HG03025 (cell line): Measurements from ENCODE around the gene C5AR2.
"Not testable (repeated sequence)": the region's sequence is repeated elsewhere in the genome, so short reads cannot be mapped to it uniquely, and the experiment has no call there.

Experiments
- ATAC-seq: cut with Tn5 transposase; IDR thresholded peaks from one replicate; pipeline ENCODE4 v1.9.1; 2021; ENCODE audit warnings: mild to moderate bottlenecking, moderate library complexity; ENCODE audit not compliant: unreplicated experiment, low FRiP score

The C5AR2 gene

DNA sequence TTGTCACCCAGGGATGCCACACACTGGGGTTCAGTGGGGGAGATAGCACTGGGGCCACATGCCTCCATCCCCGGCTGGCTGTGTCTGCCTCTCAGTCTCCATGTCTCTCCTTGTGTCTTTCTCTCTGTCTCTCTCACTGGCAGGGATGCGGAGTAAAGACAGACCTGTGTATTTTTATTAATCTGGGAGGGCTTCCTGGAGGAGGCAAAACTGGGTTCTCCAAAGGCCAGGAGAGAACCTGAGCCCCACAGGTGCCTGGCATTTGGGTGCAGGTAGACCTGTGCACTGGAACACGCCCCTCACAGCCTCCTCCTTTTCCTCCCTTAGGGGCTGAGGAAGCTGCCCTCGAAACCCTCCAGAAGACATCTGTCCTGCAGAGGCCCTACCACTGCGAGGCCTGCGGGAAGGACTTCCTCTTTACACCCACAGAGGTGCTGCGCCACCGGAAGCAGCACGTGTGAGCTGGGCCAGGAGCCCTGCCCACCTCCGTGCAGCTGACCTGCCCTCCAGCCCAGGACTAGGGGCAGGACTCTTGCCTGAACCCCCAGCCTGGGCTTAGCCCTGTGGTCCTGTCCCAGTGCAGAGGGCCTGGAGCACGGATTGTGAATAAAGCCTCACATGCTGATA lies 49.8 kb downstream of the C5AR2 start:
- ATAC-seq, result no peak

DNA sequence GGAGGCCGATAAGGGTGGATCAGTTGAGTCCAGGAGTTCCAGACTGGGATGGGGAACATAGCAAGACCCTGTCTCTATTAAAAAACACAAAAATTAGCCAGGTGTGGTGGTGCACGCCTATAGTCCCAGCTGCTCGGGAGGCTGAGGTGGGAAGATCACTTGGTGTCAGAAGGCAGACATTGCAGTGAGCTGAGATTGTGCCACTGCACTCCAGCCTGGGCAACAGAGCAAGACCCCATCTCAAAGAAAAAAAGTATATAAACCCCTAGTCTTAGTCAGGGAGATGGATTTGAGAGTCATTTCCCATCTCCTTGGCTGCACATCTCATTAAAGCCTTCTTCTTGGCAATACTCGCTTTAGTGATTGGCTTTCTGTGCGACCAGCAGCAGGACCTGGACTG lies 51.9 kb downstream of the C5AR2 start:
- ATAC-seq, result not testable (repeated sequence)

DNA sequence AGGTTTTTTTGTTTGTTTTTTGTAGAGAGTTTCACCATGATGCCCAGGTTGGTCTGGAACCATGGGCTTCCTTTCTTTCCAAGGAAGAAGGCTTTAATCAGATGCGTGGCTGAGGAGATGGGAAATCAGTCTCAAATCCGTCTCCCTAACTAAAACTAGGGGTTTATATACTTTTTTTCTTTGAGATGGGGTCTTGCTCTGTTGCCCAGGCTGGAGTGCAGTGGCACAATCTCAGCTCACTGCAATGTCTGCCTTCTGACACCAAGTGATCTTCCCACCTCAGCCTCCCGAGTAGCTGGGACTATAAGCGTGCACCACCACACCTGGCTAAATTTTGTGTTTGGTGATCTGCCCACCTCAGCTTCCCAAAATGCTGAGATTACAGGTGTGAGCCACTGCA lies 52.6 kb downstream of the C5AR2 start:
- not testable (repeated sequence) for ATAC-seq

DNA sequence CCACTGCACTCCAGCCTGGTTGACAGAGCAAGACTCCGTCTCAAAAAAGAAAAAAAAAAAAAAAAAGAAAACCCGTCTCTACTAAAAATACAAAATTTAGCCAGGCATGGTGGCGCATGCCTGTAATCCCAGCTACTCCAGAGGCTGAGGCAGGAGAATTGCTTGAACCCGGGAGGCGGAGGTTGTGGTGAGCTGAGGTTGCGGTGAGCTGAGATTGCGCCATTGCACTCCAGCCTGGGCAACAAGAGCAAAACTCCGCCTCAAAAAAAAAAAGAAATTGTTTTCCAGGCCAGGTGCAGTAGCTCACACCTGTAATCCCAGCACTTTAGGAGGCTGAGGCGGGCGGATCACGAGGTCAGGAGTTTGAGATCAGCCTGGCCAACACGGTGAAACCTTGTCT lies 54.6 kb downstream of the C5AR2 start:
- not testable (repeated sequence) for ATAC-seq

DNA sequence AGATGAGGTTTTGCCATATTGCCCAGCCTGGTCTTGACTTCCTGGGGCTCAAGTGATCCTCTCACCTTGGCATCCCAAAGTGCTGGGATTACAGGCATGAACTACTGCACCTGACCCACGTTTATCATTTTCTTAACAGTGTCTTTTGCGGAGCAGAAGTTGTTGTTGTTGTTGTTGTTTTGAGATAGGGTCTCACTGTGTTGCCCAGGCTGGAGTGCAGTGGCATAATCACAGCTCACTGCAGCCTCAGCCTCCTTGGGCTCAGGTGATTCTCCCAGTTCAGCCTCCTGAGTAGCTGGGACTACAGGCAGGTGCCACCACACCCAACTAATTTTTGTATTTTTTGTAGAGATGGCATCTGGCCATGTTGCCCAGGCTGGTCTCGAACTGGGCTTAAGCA lies 55.6 kb downstream of the C5AR2 start:
- ATAC-seq, result not testable (repeated sequence)

DNA sequence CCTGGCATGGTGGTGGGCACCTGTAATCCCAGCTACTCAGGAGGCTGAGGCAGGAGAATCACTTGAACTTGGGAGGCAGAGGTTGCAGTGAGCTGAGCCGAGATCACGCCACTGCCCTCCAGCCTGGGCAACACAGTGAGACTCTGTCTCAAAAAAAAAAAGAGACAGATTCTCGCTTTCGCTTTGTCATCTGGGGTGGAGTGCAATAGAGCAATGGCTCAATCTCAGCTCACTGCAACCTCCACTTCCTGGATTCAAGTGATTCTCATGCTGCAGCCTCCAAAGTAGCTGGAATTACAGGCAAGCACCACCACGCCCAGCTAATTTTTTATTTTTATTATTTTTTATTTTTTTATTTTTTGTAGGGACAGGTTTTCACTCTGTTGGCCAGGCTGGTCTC lies 56.7 kb downstream of the C5AR2 start:
- not testable (repeated sequence) for ATAC-seq

DNA sequence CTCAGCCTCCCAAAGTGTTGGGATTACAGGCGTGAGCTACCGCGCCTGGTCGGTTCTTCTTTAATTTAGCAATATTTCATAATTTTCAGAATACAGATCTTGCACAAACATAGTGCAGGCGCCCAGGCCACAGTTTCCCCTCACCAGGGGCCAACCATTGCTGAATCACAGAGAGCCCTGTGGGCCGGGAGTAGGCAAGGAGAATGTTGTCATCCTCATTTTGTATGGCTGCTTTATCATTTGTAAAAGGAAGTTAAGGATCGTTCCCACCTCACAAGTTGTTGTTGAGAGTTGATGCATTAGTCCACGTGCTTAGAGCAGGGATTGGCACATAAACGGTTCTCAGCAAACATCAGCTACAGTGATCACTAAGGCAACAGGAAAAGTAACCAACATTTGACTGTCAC lies 57.2 kb downstream of the C5AR2 start:
- no peak for ATAC-seq

DNA sequence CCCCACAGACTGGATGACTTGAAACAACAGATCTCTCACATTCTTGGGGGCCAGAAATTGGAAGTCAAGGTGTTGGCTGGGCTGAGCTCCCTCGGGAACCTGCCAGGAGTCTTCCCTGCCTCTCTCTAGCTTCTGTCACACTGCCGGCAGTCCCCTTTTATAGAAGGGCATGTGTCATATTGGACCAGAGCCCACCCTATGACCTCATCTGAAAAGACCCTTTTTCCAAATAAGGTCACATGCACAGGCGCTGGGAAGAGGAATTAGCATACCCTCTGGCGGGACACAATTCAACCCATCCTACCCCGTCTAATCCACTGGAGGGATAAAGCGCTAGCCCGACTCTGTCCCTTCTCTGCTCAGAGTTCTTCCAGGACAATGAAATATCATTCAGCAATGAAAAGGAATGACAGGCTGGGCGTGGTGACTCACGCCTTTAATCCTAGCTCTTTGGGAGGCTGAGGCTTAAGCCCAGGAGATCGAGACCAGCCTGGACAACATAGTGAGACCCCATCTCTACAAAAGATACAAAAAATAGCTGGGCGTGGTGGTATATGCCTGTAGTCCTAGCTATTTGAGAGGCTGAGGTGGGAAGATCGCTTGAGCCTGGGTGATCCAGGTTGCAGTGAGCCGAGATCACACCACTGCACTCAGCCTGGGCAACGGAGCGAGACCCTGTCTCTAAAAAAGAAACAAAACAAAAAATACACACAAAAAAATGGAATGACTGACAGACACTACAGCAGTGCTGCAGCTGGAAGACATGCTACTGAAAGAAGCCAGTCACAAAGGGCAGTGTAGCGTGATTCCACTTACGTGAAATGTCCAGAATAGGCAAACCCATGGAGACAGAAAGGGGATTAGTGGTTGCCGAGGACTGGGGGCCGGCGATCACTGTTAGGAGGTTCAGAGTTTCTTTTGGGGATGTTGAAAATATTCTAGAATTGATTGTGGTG lies 58.8 kb downstream of the C5AR2 start:
- no peak for ATAC-seq

DNA sequence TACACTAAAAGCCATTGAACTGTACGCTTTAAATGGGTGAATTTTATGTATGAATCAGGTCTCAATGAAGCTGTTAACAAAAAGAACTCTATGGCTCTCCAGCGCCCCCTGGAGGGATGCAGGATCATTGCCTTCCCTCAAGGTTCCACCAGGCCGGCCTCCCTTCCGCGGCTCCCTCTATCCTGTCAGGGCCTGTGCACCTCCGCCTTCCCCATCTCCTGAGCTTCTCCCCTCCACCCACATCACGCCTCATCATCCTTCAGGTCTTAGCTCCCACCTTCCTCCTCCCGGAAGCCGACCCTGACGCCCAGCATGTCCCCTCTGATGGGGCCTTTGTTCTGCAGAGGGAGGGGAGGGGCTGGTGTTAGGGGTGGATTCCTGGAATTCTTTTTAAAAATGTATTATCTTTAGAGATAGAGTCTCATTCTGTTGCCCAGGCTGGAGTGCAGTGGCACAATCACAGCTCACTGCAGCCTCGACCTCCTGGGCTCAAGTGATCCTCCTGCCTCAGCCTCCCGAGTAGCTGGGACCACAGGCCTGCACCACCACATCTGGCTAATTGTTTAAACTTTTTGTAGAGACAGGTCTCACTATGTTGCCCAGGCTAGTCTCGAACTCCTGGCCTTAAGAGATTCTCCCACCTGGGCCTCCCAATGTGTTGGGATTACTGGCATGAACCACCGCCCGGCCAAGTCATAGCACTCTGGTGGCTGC lies 59.7 kb downstream of the C5AR2 start:
- ATAC-seq, result no peak
